RWPE2 (cell line): ENCODE measurements around the gene TMEM95.

Experiments
- ATAC-seq: fragments of 200-7000 bp; cut with Tn5 transposase; 3 replicates; pipeline ENCODE4 v1.9.1; 2021; ENCODE audit warnings: low read depth
- DNase-seq: peaks from one replicate; pipeline ENCODE4 v3.0.0-alpha.2; 2020; ENCODE audit warnings: low spot score
- H3K27ac ChIP-seq: fragments of 450-650 bp; 2 replicates; pipeline ENCODE4 v1.5.1; 2017; ENCODE audit warnings: mild to moderate bottlenecking; ENCODE audit not compliant: poor library complexity, severe bottlenecking
- H3K27me3 ChIP-seq: fragments of 250-450 bp; sonication (Bioruptor Pico); 2 replicates; pipeline ENCODE4 v1.5.1; 2021; ENCODE audit warnings: mild to moderate bottlenecking, moderate library complexity; ENCODE audit not compliant: insufficient read depth, poor library complexity, severe bottlenecking
- H3K36me3 ChIP-seq: fragments of 250-450 bp; sonication (Bioruptor Pico); 2 replicates; pipeline ENCODE4 v1.5.1; 2020; ENCODE audit warnings: low read depth, mild to moderate bottlenecking, moderate library complexity
- H3K4me1 ChIP-seq: fragments of 250-450 bp; sonication (Bioruptor Pico); 2 replicates; pipeline ENCODE4 v1.5.1; 2021; ENCODE audit warnings: mild to moderate bottlenecking, moderate library complexity; ENCODE audit not compliant: insufficient read depth, poor library complexity, severe bottlenecking
- H3K4me3 ChIP-seq: fragments of 250-450 bp; sonication (Bioruptor Pico); 2 replicates; pipeline ENCODE4 v1.5.1; 2021; ENCODE audit warnings: mild to moderate bottlenecking, moderate library complexity; ENCODE audit not compliant: severe bottlenecking
- H3K9me3 ChIP-seq: fragments of 250-450 bp; sonication (Bioruptor Pico); 2 replicates; pipeline ENCODE4 v1.5.1; 2021; ENCODE audit warnings: mild to moderate bottlenecking, moderate library complexity; ENCODE audit not compliant: severe bottlenecking
- TF ChIP-seq, protein P1 (sequence below): fragments of 450-650 bp; IDR thresholded peaks from one replicate; pipeline ENCODE4 v1.5.1; 2017; ENCODE audit warnings: mild to moderate bottlenecking, moderate library complexity; ENCODE audit not compliant: poor library complexity, severe bottlenecking

Gene TMEM95

DNA sequence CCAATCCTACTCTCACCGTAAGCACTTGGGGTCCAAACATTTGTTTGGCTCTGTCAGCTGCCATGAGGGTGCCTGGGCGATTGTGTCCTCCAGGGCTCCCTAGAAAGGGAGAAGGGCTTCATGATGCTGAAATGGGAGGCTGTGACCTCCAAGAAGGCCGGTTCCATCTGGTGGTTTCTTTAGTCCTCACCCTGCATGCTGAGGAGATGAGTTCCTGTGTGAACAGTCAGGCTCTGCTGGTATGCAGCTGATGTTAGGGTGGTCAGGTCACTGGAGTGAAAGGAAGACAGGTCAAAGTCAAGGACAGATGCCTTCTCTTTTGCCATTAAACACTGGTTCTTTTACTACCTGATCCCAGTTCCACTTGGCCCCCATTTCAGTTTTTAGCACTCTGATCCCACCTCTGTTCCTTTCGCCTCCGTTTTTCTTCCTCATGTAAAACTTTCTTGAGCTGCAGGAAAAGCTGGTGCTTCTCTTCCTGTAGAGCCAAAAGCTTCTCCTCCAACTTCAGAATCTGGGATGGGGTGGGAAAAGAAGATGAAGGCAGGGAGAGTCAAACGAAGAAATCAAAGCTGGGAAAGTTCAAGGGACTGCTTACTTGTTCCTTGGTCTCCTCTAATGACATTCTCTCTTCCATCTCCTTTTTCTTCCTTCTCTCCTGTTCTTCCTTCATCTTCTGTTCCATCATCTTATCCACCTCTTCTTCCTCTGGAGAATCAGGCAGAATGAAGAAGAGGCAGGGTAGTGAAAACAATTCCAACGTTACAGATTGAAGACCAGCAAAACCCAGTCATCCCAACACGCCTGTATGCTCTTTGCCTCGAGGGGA lies 40.9 kb upstream of the TMEM95 start:
- no peak for DNase-seq
- Histone ChIP-seq H3K27ac (peak overlapping the region; percentile 78), H3K9me3 (no peaks in the 10 kb centered on the region), H3K4me3 (peak overlapping the region; percentile 97), H3K36me3 (peaks cover 78% of the 10 kb centered on the region), H3K27me3 (no peaks in the 10 kb centered on the region), H3K4me1 (peaks cover 9% of the 10 kb centered on the region)
- TF ChIP-seq, protein P1, sequence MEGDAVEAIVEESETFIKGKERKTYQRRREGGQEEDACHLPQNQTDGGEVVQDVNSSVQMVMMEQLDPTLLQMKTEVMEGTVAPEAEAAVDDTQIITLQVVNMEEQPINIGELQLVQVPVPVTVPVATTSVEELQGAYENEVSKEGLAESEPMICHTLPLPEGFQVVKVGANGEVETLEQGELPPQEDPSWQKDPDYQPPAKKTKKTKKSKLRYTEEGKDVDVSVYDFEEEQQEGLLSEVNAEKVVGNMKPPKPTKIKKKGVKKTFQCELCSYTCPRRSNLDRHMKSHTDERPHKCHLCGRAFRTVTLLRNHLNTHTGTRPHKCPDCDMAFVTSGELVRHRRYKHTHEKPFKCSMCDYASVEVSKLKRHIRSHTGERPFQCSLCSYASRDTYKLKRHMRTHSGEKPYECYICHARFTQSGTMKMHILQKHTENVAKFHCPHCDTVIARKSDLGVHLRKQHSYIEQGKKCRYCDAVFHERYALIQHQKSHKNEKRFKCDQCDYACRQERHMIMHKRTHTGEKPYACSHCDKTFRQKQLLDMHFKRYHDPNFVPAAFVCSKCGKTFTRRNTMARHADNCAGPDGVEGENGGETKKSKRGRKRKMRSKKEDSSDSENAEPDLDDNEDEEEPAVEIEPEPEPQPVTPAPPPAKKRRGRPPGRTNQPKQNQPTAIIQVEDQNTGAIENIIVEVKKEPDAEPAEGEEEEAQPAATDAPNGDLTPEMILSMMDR, result no peak
- ATAC-seq, result no peak

- H3K27me3 ChIP-seq, result no peaks in the 10 kb centered on the region
- H3K9me3 ChIP-seq, result no peaks in the 10 kb centered on the region
- peak within 1 kb of the TSS; percentile 78 for H3K27ac ChIP-seq
- TF ChIP-seq, protein P1, result no peak
- DNase-seq (peak; percentile 93), ATAC-seq (peak; percentile 66)
- peaks cover 73% of the 10 kb centered on the region for H3K36me3 ChIP-seq
- peaks cover 3% of the 10 kb centered on the region for H3K4me1 ChIP-seq
- peak within 1 kb of the TSS; percentile 97 for H3K4me3 ChIP-seq
Observed at GRCh38 chr17:7314719-7315569, 40.0 kb upstream of the TMEM95 start, which contains the start of gene GPS2. TSS of gene GPS2 (minus strand) at chr17:7315360. CDS start at chr17:7315052, 308 bp downstream.

GRCh38 chr17:7315570-7316235 lies 39.3 kb upstream of the TMEM95 start:
- Histone ChIP-seq H3K4me3 (peak overlapping the region; percentile 97), H3K4me1 (peaks cover 3% of the 10 kb centered on the region), H3K27me3 (no peaks in the 10 kb centered on the region), H3K36me3 (peaks cover 72% of the 10 kb centered on the region), H3K27ac (peak overlapping the region; percentile 78), H3K9me3 (no peaks in the 10 kb centered on the region)
- TF ChIP-seq, protein P1, result no peak
- peak; percentile 3; the same call in 2 of the 3 replicates for ATAC-seq
- DNase-seq, result no peak

DNA sequence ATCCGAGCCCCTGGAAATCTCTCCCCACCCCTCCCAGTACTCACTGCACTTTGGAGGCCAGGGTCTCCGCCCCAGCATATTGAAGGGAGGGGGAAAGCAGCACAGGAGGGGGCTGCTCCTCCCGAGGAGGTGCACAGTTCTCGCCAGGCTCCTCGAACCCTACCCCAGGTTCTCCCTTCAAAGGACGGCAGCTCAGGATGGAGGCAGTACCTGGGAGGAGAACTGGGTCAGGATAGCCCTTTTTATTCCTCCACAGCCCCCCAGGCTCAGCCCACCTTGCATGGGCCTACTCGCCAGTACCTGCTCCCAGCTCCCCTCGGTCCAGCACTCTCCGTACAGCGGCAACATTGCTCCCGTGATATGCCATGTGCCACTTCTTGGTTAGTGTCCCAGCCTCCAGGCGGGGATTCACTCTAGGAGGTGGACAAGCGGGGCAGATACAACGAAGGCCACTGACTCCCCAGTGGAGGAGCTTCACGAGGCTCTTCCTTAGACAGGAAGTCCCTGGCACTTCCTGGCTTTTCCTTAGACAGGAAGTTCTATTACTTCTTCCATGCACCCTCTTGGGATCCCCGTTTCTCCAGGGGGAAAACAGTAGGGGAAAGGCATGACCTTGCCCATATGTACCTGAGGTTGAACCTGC lies 37.7 kb upstream of the TMEM95 start:
- no peak for DNase-seq
- TF ChIP-seq, protein P1, result no peak
- H3K27ac ChIP-seq, result no peak overlapping the region
- no peak overlapping the region for H3K4me3 ChIP-seq
- ATAC-seq, result no peak
- H3K27me3 ChIP-seq, result no peaks in the 10 kb centered on the region
- H3K4me1 ChIP-seq, result peaks cover 3% of the 10 kb centered on the region
- peaks cover 74% of the 10 kb centered on the region for H3K36me3 ChIP-seq
- H3K9me3 ChIP-seq, result no peaks in the 10 kb centered on the region
